ENCODE measurements around the gene CTDSPL. TPM values are rescaled to one million over a fixed set of nuclear protein-coding genes. Genes with fewer than 3 reads are reported as not detected.

Gene CTDSPL
- total RNA-seq, 1 experiment from 2014 or later, result 16.6 TPM

DNA sequence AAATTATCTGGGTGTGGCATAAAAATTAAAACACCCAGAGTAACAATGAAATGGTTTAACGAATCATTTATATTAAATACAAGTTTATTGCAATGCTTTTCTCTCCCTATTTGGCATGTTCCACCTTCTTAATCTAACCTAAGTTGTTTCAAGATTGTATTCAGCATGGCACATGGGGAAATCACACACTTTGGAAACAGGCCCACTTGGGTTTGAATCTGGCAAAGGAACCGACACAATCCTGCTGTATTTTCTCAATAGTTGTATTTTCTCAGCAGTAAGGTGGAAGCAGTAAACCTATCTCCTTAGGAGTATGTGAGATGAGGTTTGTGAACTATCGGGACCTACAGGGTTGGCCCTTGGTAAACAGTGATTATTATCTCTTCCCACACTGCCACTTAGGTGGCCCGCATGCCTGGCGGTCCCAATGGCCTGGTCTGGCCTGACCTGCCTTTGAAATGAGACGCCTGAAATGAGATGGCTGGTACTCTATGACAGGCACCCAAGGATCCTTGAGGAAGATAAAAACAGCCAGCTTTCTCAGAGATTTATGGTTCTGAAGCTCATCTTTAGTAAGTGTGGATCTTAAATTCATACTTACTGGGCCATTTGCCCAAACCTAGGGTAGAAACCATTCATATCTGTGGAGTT lies 83.6 kb downstream of the CTDSPL start:
- in situ Hi-C loops (cut with HindIII; ENCODE audit: low pct_unique_long_range_greater_than_20kb, low sequenced_read_pairs), result no loop called here
- no peak overlapping the region for H3K4me3 ChIP-seq (ENCODE audit: low read depth in 2 of 2, low read length in 2 of 2)
- DNase-seq (ENCODE audit: low read depth, low spot score), result no peak
- H3K36me3 ChIP-seq (ENCODE audit: control insufficient read depth, insufficient read depth, low read length), result no peaks in the 10 kb centered on the region
- no TSS peak for BruUV-seq (replicated peaks)
- H3K27ac ChIP-seq (ENCODE audit: low read length), result no peak overlapping the region
- CTCF ChIA-PET, result no interaction called here
- no peaks in the 10 kb centered on the region for H3K9me3 ChIP-seq (ENCODE audit: control insufficient read depth, insufficient read depth, low read depth, low read length)
- TF ChIP-seq POLR2AphosphoS5 (IDR thresholded peaks at IDR 0.05; ENCODE audit: low read depth, low read length), result no peak
- TF ChIP-seq REST (IDR thresholded peaks at IDR 0.05; ENCODE audit: insufficient read depth in 1 of 2, low read depth in 2 of 2, low read length in 1 of 2), result no peak
- TF ChIP-seq TCF7L2 (IDR thresholded peaks at IDR 0.05; ENCODE audit: low read depth, low read length), result no peak
- TF ChIP-seq, protein P1, sequence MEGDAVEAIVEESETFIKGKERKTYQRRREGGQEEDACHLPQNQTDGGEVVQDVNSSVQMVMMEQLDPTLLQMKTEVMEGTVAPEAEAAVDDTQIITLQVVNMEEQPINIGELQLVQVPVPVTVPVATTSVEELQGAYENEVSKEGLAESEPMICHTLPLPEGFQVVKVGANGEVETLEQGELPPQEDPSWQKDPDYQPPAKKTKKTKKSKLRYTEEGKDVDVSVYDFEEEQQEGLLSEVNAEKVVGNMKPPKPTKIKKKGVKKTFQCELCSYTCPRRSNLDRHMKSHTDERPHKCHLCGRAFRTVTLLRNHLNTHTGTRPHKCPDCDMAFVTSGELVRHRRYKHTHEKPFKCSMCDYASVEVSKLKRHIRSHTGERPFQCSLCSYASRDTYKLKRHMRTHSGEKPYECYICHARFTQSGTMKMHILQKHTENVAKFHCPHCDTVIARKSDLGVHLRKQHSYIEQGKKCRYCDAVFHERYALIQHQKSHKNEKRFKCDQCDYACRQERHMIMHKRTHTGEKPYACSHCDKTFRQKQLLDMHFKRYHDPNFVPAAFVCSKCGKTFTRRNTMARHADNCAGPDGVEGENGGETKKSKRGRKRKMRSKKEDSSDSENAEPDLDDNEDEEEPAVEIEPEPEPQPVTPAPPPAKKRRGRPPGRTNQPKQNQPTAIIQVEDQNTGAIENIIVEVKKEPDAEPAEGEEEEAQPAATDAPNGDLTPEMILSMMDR (IDR thresholded peaks at IDR 0.05), result no peak
- TF ChIP-seq SIN3A (IDR thresholded peaks at IDR 0.05; ENCODE audit: borderline replicate concordance, insufficient read depth, low read depth, low read length), result no peak
- POLR2A ChIA-PET, result interaction anchor here (0.6 kb wide), 1 partner anchor 191 kb away, joined by 4 read pairs; no protein-coding TSS in a partner anchor
- intact Hi-C loops (cut with micrococcal nuclease; ENCODE audit: unreplicated experiment), result no loop called here
- no peaks in the 10 kb centered on the region for H3K27me3 ChIP-seq (ENCODE audit: control insufficient read depth, insufficient read depth, low read length)
- peaks cover 4% of the 10 kb centered on the region for H3K4me1 ChIP-seq (ENCODE audit: control insufficient read depth, insufficient read depth, low read length)
- no peak for ATAC-seq

- H3K27me3 ChIP-seq (ENCODE audit: control insufficient read depth, insufficient read depth, low read length), result no peaks in the 10 kb centered on the region
- H3K27ac ChIP-seq (ENCODE audit: low read length), result no peak overlapping the region
- H3K4me1 ChIP-seq (ENCODE audit: control insufficient read depth, insufficient read depth, low read length), result peaks cover 4% of the 10 kb centered on the region
- H3K9me3 ChIP-seq (ENCODE audit: control insufficient read depth, insufficient read depth, low read depth, low read length), result no peaks in the 10 kb centered on the region
- in situ Hi-C loops (cut with HindIII; ENCODE audit: low pct_unique_long_range_greater_than_20kb, low sequenced_read_pairs) (no loop called here), intact Hi-C loops (cut with micrococcal nuclease; ENCODE audit: unreplicated experiment) (no loop called here)
- DNase-seq (ENCODE audit: low read depth, low spot score) (no peak), ATAC-seq (no peak)
- POLR2A ChIA-PET, result interaction anchor here (0.6 kb wide), 1 partner anchor 190 kb away, joined by 4 read pairs; no protein-coding TSS in a partner anchor
- CTCF ChIA-PET, result no interaction called here
- H3K36me3 ChIP-seq (ENCODE audit: control insufficient read depth, insufficient read depth, low read length), result no peaks in the 10 kb centered on the region
- TF ChIP-seq, protein P1 (IDR thresholded peaks at IDR 0.05), result no peak
- TF ChIP-seq SIN3A (IDR thresholded peaks at IDR 0.05; ENCODE audit: borderline replicate concordance, insufficient read depth, low read depth, low read length) (no peak), TCF7L2 (IDR thresholded peaks at IDR 0.05; ENCODE audit: low read depth, low read length) (no peak), REST (IDR thresholded peaks at IDR 0.05; ENCODE audit: insufficient read depth in 1 of 2, low read depth in 2 of 2, low read length in 1 of 2) (no peak), POLR2AphosphoS5 (IDR thresholded peaks at IDR 0.05; ENCODE audit: low read depth, low read length) (no peak)
- no peak overlapping the region for H3K4me3 ChIP-seq (ENCODE audit: low read depth in 2 of 2, low read length in 2 of 2)
- no TSS peak for BruUV-seq (replicated peaks)
These were observed 84.3 kb downstream of the CTDSPL start for GRCh38 chr3:37945807-37946530.
